Measurements from ENCODE around the gene TMEM134.

The TMEM134 gene

DNA sequence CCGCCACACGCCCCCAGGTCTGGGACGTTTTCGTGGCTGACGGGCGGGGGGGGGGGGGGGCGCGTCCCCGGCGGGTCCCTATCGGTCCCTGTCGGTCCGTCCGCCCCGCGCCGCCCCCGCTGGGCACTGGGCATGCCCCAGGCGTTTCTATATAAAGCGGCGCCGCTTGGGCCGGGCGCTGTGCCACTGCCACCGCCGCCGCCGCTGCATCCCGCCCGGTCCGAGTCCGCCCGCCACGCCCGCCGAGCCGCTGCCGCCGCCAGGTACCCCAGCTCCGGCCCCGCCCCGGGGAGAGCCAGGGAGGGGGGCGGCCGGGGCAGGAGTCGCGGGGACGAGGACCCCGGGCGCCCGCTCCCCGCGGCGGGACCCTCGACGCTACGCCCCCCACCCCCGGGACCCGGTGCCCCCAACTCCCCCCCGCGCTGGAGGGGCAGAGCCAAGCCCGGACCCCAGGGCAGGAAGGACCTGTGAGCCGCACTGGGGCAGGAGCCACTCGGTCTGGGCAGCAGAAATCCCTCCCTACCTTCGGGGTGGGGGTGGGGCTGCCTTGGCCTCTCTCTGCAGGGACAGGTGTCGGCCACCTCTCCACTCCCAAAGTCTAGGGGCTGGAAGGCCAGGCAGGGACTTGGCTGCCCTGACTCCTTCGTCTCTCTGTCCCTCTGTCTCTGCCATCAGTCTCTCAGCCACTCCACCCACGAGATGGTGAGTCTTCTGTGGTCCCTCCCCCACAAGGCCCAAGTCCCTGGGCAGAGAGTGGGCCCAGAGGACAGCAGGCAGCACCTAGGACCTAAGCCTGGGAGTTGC is 53.3 kb downstream of the TMEM134 start, which contains the start of gene CARNS1:
TSS of gene CARNS1 (plus strand) at position 178 of the 804 bp plus-strand sequence. CDS start at position 700, 522 bp downstream.
- Histone ChIP-seq H3K36me3 (peaks cover 5% of the 10 kb centered on the region), H3K27me3 (peaks cover 79% of the 10 kb centered on the region), H3K27ac (no peak within 1 kb of the TSS), H3K9me3 (no peaks in the 10 kb centered on the region), H3K4me3 (ENCODE audit: low read depth in 1 of 2, low read length in 1 of 2) (peak within 1 kb of the TSS in 1 of 2 experiments; percentile 7), H3K4me1 (ENCODE audit: control insufficient read depth in 1 of 2, insufficient read depth in 1 of 2, low read depth in 1 of 2, low read length in 1 of 2) (peaks cover 20 to 40% of the 10 kb centered on the region in 2 experiments)
- no peak for TF ChIP-seq CTCF (IDR thresholded peaks at IDR 0.05)

- Histone ChIP-seq H3K36me3 (peaks cover 29% of the 10 kb centered on the region), H3K27me3 (peaks cover 61% of the 10 kb centered on the region), H3K9me3 (no peaks in the 10 kb centered on the region), H3K4me3 (ENCODE audit: low read depth in 1 of 2, low read length in 1 of 2) (no peak overlapping the region), H3K27ac (no peak overlapping the region), H3K4me1 (ENCODE audit: control insufficient read depth in 1 of 2, insufficient read depth in 1 of 2, low read depth in 1 of 2, low read length in 1 of 2) (peaks cover 25 to 42% of the 10 kb centered on the region in 2 experiments)
- TF ChIP-seq CTCF (IDR thresholded peaks at IDR 0.05): no peak
Observed at GRCh38 chr11:67413266-67413849, 55.7 kb downstream of the TMEM134 start.

DNA sequence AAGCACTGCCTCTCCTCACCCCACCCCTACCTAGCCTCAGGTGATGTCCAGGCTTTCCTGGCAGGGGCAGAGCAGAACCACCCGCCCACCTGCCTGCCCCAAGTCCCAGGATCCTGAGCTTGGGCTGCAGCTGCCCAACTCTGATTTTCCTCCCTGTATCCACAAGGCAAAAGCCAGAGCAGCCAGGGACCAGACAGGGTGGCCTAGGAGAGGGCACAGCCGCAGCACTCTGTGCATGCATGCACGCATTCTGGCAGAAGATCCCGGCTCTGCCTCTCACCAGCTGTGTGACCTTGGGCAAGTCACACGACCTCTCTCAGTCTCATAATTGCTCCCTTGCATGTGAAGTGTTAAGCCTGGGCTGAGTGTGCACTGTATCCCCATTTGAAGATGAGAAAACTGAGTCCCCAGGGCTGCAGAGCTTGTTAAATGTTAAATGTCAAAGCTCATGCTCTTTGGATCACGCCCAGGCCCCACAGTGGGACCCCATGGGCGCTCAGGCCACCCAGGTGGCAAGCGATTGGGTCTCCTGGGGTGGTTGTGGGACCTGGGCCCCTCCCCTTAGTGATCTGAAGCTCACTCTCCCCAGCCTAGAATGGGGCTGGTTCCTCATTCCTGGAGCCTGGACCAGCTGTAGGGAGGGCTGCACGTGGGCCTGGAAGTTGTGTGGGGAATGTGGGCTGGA is 56.4 kb downstream of the TMEM134 start:
- Histone ChIP-seq H3K27ac (no peak overlapping the region), H3K4me1 (ENCODE audit: control insufficient read depth in 1 of 2, insufficient read depth in 1 of 2, low read depth in 1 of 2, low read length in 1 of 2) (peaks cover 32 to 46% of the 10 kb centered on the region in 2 experiments), H3K27me3 (peaks cover 54% of the 10 kb centered on the region), H3K36me3 (peaks cover 36% of the 10 kb centered on the region), H3K9me3 (no peaks in the 10 kb centered on the region), H3K4me3 (ENCODE audit: low read depth in 1 of 2, low read length in 1 of 2) (no peak overlapping the region)
- no peak for TF ChIP-seq CTCF (IDR thresholded peaks at IDR 0.05)

DNA sequence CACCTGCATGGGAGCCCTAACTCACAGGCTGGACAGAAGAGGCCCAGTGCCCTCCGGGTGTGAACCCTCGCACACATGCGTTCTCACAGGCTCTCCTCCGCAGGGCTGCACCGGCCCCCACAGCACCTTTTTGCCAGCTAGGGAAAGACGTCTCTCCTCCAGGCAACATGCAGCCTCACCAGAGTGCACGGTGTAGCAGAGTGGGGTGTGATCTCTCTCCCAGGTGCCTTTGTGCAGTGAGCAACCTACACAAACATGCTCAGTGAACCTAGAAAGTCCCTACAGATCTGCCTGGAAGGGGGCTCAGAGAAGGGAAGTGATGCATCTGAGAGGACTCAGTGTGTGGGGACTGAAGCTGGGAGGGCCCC is 57.3 kb downstream of the TMEM134 start:
- Histone ChIP-seq H3K9me3 (no peaks in the 10 kb centered on the region), H3K4me1 (ENCODE audit: control insufficient read depth in 1 of 2, insufficient read depth in 1 of 2, low read depth in 1 of 2, low read length in 1 of 2) (peaks cover 41 to 52% of the 10 kb centered on the region in 2 experiments), H3K36me3 (peaks cover 45% of the 10 kb centered on the region), H3K4me3 (ENCODE audit: low read depth in 1 of 2, low read length in 1 of 2) (no peak overlapping the region), H3K27ac (no peak overlapping the region), H3K27me3 (peaks cover 45% of the 10 kb centered on the region)
- no peak for TF ChIP-seq CTCF (IDR thresholded peaks at IDR 0.05)

Measured in neutrophil (primary cell).